Amniotic stem cell (primary cell): ENCODE data around the gene MMEL1.
A peak's percentile ranks its signal among the peaks of the same experiment; 100 is the strongest.
"Not testable (repeated sequence)": the region's sequence is repeated elsewhere in the genome, so short reads cannot be mapped to it uniquely, and the experiment has no call there.

Experiments used
- DNase-seq: peaks from one replicate; lab custom pipeline; 2025; lab: John Stamatoyannopoulos, UW

MMEL1 gene

DNA sequence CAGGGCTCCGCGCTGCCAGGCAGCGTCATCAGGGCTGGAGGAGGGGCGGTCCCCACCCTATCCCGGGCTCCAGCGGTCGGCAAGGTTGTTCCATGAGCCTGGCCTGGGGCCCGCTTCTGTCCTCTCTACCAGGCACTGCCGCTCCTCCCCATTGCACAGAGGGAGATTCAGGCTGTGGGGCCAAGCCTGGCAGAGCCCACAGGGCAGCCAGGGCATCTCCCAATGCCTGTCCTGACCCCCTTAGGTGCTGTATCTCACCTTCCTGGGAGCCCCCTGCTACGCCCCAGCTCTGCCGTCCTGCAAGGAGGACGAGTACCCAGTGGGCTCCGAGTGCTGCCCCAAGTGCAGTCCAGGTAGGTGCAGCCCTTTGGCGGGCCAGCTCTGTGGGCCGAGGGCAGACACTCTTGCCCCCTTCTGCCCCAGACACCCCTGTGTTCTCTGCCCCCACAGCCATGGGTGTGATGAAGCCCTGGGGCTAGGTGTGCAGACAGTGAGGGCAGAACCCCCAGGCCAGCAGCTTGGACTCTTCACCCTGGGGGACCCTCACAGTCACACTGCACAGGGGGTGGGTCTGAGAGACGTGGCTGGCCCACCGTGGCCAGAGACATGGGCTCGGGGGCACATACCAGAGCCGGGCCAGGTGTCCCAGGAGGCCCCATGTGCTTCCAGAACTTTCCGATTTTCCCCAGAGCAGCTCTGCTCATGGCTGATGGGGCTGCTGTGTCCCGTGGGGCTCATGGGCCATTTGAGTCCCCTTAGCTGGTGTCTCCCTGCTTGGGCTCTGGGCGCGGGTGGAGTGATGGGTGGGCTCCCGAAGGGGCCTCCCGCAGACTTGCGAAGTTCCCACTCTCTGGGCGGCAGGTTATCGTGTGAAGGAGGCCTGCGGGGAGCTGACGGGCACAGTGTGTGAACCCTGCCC, 75.1 kb downstream of the MMEL1 start:
- no peak for DNase-seq

DNA sequence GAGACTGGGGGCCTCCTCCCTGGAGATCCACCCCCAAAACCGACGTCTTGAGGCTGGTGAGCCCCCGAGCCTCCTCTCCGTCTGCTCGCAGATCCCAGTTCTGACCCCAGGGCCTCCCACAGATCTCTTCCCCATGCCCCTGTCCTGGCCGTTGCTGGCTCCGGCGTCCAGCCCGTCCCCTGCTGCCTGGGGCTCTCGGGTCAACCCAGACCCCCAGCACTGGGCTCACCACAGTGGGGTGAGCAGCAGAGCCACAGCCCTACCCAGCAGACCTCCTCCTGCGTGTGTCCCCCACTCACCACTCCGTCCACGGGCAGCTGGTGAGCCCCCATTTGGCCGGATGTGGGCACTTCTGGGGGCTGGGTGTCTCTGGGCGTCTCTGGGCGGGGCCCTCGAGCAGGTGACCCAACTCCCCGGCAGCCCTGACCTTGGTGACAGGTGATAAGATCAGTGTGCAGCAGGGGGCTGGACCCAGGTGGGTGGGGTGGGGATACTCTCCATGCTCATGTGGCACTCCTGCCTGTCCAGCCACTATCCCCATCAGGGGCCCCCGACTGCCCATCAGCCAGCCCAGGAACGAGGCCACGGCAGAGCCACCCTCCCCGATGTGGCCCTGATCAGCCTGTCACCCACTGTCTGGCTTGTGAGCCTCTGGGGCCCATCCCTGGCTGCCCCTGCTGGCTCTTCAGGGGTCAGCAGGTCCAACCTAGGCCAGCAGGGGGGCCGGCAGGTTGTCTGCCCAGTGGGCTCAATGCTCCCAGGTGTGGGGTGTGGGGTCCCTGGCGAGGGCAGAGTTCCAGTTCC, 75.9 kb downstream of the MMEL1 start:
- no peak for DNase-seq

GRCh38 chr1:2556277-2556677, 76.5 kb downstream of the MMEL1 start, which contains the start of gene TNFRSF14:
Gene TNFRSF14 (plus strand): TSS chr1:2556371. CDS start chr1:2556665, 294 bp downstream.
- no peak for DNase-seq

DNA sequence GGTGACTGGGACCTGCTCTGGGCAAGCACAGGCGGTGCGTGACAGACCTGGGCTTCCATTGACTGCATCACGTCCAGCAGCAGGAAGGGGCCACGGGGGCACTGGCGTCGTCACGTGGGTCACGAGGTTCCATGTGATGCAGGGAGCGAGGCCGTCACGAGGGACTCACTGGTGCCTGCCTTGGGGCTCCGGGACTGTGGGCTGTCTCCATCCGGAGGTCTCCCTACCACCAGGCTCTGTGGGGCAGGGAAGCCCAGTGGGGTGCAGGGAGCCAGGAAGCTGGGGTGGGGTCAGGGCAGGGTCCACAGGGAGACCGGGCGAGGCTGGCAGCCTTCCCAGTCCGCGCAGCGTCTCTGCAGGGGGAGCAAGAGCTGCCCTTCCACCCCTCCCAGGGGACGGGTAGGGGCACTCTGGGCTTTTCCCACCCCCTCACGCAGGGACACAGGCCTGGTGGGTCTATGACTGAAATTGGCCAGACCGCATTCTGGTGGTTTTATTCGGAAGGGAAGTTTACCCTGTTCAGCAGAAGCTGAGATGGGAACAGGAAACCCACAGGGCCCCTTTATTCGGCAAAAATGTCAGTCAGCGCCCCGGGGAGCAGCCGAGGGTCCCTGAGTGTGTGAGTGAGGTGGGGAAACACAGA, 77.1 kb downstream of the MMEL1 start:
- DNase-seq = no peak

DNA sequence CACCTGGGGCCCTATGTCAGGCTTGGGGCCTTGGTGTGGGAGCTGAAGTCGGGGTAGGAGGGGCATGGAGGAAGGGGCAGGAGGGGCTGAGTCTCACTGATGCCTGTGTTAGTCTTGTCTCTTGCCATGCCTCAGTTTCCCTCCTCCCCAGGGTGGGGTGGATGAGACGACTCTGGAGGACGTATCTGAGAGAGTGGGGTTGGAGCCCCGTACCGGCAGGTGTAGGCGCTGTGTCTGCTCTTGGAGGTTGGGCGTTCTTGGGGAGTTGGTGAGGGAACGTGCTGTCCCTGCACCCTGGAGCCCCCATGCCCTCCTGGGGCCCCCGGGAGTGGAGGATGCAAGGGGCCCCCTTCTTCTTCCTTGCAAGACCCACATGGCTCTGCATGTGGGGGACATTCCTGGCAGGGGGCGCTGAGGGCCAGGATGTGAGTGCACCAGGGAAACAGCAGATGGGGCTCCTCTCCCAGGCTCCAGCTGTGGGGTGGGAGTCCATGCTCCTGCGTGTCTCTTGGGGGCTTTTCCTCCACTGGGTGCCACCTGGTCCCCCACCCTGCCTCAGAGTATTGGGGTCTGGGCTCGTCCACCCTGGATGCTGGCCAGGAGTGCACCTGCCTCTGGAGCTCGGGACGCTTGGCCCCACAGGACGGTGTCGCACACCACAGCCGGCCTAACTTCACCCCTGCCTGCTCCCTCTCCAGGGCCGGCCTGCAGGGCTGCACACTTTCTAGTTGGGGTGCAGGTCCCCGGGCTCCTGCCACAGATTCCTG, 78.0 kb downstream of the MMEL1 start:
- DNase-seq = no peak

GRCh38 chr1:2553871-2554620, 78.8 kb downstream of the MMEL1 start:
- DNase-seq = no peak

GRCh38 chr1:2553076-2553475, 79.7 kb downstream of the MMEL1 start:
- DNase-seq = not testable (repeated sequence)

- DNase-seq = no peak
Observed at GRCh38 chr1:2552189-2552588, 80.6 kb downstream of the MMEL1 start.

DNA sequence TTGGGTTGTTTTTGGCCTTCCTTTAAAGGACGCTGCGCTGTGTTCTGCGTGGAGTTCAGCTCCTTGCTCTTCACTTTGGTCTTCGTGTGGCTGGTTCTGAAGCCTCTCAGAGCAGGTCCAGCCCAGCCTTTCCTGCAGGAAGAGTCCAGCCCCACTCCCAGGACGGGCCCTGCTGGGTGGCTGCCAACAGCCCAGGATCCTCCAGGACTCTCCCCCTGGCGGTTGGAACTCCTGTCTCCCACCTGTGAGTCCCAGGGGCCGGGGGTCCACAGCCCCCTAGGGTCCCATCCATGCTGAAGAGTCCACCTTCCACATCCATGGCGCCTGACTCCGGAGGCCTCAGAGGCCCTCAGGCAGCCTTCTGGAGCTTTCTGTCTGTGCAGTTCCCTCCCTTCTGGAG, 81.3 kb downstream of the MMEL1 start:
- not testable (repeated sequence) for DNase-seq

DNA sequence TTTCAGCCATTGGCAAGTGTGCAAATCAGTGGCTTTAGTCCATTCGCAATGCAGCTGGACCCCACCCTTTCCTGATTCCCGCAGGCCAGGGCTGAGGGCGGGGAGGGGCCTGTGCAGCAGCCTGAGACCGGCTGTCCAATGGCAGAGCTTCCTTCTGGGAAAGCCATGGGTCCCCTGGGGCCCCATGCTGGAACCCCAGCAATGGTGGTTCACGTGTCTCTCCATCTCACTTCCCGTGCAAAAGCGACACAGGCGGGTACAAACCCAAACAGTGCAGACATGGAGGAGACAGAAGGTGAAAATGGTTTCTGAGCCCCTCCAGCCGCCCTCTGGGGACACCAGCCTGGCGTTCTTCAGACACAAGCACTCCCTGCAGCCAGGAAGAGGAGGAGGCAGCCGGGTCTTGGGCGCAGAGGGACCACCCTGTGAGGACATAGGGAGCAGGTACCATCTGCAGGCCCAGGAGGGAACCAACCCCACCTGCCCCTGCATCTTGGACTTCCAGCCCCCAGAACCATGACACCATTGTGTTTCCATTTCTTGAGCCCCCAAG, 82.4 kb downstream of the MMEL1 start:
- not testable (repeated sequence) for DNase-seq

DNA sequence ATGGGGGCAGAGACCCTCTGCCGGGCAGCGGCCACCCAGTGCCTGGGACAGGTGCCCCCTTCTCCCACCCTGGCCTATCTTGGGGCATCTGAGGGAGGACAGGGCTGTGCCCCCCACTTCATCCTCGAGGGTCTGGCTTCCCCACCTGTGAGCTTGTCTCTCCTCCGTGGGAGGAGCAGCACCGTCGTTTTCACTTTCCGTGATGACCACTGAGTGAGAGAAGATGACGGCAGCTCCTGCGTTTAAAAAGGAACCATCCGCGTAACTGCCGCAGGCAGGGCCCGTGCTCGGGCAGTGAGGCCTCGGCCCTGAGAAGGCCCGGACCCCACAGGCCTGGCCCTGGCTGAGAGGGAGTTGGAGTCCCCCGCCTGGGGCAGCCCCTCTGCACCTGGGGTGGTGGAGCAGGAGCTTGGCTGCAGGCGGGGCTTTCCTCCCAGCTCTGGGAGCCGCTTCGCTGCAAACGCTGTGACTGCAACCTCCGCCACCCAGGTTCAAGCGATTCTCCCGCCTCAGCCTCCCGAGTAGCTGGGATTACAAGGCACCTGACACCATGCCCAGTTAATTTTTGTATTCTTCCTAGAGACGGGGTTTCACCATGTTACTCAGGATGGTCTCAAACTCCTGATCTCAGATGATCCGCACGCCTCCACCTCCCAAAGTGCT, 83.3 kb downstream of the MMEL1 start:
- not testable (repeated sequence) for DNase-seq

DNA sequence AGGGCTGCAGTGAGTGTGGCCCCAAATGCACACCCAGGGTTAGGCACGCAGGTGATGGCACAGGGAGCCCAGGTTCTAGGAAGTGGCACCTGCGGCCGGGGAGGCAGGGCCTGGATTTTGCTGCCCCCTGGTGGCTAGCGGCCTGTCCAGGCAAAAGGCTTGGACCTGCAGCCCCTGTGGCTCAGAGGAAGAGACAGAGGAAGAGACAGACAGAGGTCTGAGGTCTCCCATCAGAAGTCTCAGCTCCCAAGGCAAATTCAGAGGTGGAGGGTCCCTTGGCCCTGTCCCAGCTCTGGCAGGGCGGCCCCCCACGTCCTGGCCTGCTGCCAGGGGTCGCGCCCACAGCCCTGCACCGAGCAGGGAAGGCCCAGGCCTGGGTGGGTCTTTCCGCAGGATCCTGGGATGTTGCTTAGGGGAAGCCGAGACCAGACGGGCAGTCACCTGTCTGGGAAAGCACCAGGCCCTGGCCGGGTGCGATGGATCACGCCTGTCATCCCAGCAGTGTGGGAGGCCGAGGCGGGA, 84.7 kb downstream of the MMEL1 start:
- peak; percentile 48 for DNase-seq

DNA sequence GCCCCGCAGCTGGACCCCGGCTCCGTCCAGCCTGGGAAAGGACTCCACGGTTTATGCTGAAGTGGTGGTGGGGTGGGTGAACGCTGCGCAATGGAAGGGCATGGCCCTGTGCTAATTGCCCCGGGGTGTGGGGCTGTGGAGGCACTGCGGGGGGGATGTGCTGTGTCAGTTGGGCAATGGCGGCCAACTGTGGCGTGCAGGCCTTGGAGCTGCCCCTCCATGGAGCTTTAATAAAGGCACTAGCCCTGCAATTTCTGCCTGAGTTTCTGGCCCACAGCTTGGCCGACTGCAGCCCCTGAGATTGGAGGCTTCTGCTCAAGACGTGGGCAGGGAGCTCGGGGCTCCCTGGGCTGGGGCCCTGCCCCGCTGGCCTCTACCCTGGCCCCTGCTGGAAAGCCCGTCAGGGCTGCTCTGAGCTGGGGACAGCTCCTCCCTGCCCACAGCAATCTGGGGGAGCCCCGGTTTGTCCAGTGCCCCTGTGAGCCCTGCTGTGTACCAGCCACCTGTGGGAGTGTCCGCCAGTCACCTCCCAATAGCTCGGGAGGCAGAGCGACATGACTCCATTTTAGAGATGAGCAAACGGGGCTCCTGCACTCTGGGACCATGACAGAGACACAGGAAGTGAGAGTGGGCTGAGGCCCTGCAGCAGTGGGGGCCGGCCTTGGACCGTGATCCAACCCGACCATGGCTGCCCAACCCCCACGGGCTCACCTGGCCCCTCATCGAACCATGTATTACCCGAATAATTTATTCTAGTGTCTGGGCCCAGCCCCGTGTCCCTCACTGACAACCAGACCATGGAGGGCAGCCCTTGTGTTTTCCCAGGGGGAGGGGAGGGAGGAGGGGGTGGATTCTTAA, 85.4 kb downstream of the MMEL1 start:
- no peak for DNase-seq

GRCh38 chr1:2546515-2547209, 86.2 kb downstream of the MMEL1 start:
- DNase-seq = peak; percentile 28

GRCh38 chr1:2545754-2546514, 86.9 kb downstream of the MMEL1 start:
- peak; percentile 22 for DNase-seq

DNA sequence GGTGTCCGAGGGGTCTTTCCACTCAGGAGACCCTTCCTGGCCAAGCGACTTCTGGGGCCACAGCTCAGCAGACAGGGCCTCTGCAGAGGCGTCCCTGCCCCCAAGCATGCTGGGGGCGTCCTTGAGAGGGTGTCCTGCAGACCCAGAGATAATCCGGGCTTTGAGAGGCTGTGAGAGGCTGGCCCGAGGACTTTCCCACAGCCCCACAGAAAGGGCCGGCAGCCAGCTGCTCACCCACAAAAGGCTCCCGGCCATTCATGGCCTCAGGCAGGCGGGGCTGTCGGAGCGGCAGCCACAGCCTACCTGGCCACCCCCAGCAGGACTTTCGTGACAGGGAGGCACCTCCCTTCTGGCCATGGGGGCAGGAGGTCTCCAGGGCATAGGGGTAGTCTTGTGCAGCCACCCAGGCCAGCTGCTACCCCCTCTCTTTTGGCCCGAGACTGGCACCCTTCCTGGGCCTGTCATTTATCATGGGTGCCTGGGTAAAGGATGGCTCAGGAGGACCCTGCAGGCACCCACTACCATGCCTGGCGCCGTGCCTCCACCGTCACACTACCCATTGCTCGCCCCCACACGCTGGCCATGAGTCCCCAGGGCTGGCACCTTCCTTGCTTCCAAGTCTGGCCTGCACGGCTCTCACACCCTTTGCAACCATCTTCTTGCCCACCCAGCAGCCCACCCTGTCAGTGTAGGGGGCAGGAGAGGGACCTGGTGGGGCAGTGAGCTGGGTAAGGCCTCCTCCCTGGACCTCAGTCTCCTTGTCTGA, 87.8 kb downstream of the MMEL1 start:
- no peak for DNase-seq
